Type B pancreatic cell (in vitro differentiated cells): ENCODE measurements around the gene ISG20. TPM values are rescaled to one million over a fixed set of nuclear protein-coding genes. Genes with fewer than 3 reads are reported as not detected.

Source experiments
- DNase-seq: peaks from one replicate; pipeline ENCODE4 v3.0.0; 2021; ENCODE audit warnings: mixed read lengths; ENCODE audit not compliant: unreplicated experiment; ENCODE audit errors: extremely low spot score
- H3K27ac Mint-ChIP-seq: 2 replicates; pipeline ENCODE4 v1.8.0; 2021; ENCODE audit warnings: mild to moderate bottlenecking, mixed read lengths
- H3K27me3 Mint-ChIP-seq: 2 replicates; pipeline ENCODE4 v1.8.0; 2021; ENCODE audit warnings: mixed read lengths
- H3K36me3 Mint-ChIP-seq: 2 replicates; pipeline ENCODE4 v1.8.0; 2021; ENCODE audit warnings: mixed read lengths
- H3K4me1 Mint-ChIP-seq: one replicate; pipeline ENCODE4 v1.8.0; 2021; ENCODE audit warnings: mixed read lengths; ENCODE audit not compliant: unreplicated experiment
- H3K4me3 Mint-ChIP-seq: 2 replicates; pipeline ENCODE4 v1.8.0; 2021; ENCODE audit warnings: mild to moderate bottlenecking, mixed read lengths
- H3K9me3 Mint-ChIP-seq: 2 replicates; pipeline ENCODE4 v1.8.0; 2021; ENCODE audit warnings: mixed read lengths
- total RNA-seq: library from RNA; stranded (reverse); gene quantifications from 2 replicates; pipeline ENCODE4 v1.2.1, GENCODE V29; 2021; ENCODE audit warnings: low replicate concordance
- TF ChIP-seq, protein P1 (sequence below): fragments of 200-600 bp; sonication (generic); conservative IDR thresholded peaks from 2 replicates; pipeline ENCODE4 v1.5.0; 2021; ENCODE audit warnings: antibody characterized with exemption, mild to moderate bottlenecking

Gene ISG20
- total RNA-seq, 1 donor from 2014 or later: 4.9 TPM

DNA sequence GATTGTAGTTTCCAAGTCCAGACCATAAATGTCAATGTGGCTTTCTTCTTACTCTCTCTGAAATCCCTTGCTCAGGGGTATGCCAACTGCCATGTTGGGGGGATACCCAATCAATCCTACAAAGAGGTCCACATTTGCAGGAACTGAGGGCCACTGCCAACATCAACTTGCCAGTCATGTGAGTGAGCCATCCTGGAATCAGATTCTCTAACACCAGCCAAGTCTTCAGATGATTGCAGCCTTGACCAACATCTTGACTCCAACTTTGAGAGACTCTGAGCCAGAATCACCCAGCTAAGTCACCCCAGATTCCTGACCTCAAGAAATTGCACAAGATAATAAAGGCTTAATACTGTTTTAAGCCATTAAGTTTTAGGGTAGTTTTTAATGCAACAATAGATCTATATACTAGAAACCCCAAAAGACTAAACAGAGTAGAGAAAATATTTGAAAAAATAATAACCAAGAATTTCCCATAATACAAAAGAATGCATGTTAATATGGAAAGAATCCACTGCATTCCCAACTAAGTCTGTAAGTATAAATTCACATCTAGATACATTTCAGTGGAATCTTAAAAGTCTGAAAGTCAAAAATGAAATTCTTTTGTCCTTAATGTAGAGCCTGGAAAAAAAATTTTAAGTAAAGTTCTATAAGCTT is 22.4 kb downstream of the ISG20 start:
- no peak overlapping the region for H3K27ac Mint-ChIP-seq
- TF ChIP-seq, protein P1, sequence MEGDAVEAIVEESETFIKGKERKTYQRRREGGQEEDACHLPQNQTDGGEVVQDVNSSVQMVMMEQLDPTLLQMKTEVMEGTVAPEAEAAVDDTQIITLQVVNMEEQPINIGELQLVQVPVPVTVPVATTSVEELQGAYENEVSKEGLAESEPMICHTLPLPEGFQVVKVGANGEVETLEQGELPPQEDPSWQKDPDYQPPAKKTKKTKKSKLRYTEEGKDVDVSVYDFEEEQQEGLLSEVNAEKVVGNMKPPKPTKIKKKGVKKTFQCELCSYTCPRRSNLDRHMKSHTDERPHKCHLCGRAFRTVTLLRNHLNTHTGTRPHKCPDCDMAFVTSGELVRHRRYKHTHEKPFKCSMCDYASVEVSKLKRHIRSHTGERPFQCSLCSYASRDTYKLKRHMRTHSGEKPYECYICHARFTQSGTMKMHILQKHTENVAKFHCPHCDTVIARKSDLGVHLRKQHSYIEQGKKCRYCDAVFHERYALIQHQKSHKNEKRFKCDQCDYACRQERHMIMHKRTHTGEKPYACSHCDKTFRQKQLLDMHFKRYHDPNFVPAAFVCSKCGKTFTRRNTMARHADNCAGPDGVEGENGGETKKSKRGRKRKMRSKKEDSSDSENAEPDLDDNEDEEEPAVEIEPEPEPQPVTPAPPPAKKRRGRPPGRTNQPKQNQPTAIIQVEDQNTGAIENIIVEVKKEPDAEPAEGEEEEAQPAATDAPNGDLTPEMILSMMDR: no peak
- DNase-seq: no peak
- H3K4me3 Mint-ChIP-seq: no peak overlapping the region
- H3K9me3 Mint-ChIP-seq: no peaks in the 10 kb centered on the region
- peaks cover 16% of the 10 kb centered on the region for H3K27me3 Mint-ChIP-seq
- peaks cover 5% of the 10 kb centered on the region for H3K4me1 Mint-ChIP-seq
- no peaks in the 10 kb centered on the region for H3K36me3 Mint-ChIP-seq

DNA sequence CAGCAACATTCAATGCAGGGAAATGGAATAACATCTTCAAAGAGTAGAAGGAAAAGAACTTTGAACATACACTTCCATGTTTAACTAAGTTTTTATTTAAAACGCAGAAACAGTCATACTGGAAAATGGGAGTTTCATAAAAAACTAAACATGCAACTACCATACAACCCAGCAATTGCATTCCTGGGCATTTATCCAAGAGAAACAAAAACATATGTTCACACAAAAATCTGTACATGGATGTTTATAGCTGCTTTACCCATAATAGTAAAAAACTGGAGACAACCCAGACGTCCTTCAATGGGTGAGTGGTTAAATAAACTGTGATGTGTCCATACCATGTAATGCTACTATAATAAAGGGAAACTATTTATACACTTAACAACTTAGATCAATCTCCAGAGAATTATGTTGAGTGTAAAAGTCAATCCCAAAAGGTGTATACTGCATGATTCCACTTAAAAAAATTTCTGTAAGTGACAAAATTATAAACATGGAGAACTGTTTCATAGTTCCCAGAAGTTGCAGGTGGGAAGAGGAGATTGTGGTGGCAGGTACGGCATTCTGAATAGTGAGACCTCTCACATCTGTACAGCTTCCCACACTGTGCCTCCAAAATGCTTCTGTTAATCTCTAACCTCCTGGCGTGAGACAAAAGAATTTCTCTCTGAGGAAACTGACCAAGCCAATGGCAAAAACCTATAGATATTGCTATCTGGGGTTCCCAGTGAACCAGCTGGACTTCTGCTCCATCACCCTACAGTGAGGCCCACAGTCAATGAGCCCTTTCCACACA is 23.1 kb downstream of the ISG20 start:
- H3K27me3 Mint-ChIP-seq: peaks cover 16% of the 10 kb centered on the region
- H3K4me3 Mint-ChIP-seq: no peak overlapping the region
- no peaks in the 10 kb centered on the region for H3K9me3 Mint-ChIP-seq
- TF ChIP-seq, protein P1: no peak
- DNase-seq: no peak
- no peak overlapping the region for H3K27ac Mint-ChIP-seq
- H3K4me1 Mint-ChIP-seq: peaks cover 5% of the 10 kb centered on the region
- H3K36me3 Mint-ChIP-seq: no peaks in the 10 kb centered on the region

DNA sequence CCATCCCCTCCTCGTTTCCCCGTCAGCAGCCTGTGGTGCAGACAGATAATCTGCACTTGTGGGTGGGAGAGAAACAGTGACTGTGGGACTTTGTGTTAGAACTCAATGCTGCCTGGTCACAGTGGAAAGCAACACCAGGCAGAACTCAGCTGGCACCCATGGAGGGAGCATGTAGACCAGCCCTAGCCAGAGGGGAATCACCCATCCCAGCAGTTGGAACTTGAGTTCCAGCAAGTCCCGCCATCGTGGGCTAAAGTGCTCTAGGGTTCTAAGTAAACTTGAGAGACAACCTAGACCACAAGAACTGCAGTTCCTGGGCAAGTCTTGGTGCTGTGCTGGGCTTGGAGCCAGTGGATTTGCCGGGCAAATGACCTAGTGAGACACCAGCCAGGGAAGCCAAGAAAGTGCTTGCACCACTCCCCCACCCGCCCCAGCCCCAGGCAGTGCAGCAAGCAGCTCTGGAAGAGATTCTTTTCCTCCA is 24.4 kb downstream of the ISG20 start:
- Mint-ChIP-seq H3K27ac (no peak overlapping the region), H3K4me3 (no peak overlapping the region), H3K27me3 (peaks cover 11% of the 10 kb centered on the region), H3K9me3 (no peaks in the 10 kb centered on the region), H3K36me3 (no peaks in the 10 kb centered on the region), H3K4me1 (no peaks in the 10 kb centered on the region)
- peak; percentile 40 for DNase-seq
- TF ChIP-seq, protein P1: no peak

DNA sequence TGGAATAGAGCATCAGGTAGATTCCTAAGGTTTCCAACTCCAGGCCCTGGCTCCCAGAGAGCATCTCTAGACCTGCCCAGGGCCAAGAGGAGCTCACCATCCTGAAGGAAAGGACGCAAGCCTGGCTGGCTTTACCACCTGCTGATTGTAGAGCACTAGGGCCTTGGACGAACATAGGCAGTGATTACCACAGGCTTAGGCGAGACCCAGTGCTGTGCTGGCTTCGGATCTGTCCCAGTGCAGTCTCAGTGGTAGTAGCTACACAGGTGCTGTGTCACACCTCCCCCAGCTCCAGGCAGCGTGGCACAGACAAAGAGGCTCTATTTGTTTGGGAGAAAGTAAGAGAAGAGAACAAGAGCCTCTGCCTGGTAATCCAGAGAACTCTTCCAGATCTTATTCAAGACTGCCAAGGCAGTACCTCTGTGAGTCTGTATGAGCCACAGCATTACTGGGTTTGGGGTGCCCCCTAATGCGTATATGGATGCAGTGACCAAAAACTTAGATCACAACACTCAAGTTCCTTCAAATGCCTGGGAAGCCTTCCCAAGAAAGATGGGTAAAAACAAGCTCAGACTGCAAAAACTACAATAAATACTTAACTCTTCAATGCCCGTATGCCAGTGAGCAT is 25.4 kb downstream of the ISG20 start:
- H3K27me3 Mint-ChIP-seq: peaks cover 17% of the 10 kb centered on the region
- no peaks in the 10 kb centered on the region for H3K4me1 Mint-ChIP-seq
- H3K27ac Mint-ChIP-seq: no peak overlapping the region
- no peaks in the 10 kb centered on the region for H3K9me3 Mint-ChIP-seq
- no peak overlapping the region for H3K4me3 Mint-ChIP-seq
- TF ChIP-seq, protein P1: no peak
- DNase-seq: peak; percentile 20
- H3K36me3 Mint-ChIP-seq: no peaks in the 10 kb centered on the region

DNA sequence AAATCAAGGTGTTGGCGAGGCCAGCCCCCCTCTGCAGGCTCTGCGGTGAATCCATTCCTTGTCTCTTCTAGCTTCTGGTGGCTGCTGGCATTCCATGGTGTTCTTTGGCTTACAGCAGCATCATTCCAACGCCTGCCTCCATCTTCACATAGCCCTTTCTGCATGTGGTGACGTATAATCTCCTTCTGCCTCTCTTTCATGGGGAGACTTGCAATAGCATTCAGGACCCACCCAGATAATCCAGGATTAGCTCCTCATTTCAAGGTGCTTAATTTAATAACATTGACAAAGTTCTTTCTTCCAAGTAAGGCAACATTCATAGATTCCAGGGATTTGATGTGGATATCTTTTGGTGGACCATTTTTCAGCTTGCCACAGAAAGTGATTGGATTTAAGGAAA is 35.8 kb downstream of the ISG20 start:
- Mint-ChIP-seq H3K4me3 (no peak overlapping the region), H3K9me3 (no peaks in the 10 kb centered on the region), H3K27ac (no peak overlapping the region), H3K36me3 (no peaks in the 10 kb centered on the region), H3K27me3 (peaks cover 44% of the 10 kb centered on the region), H3K4me1 (no peaks in the 10 kb centered on the region)
- no peak for DNase-seq
- TF ChIP-seq, protein P1: no peak
